B cell (primary cell): ENCODE results near the gene TICAM1. TPM values are rescaled to one million over a fixed set of nuclear protein-coding genes. Genes with fewer than 3 reads are reported as not detected.

ENCODE experiments used
- ATAC-seq: fragments of 200-7000 bp; cut with Tn5 transposase; one replicate; pipeline ENCODE4 v1.10.0; 2021; ENCODE audit warnings: low read depth, mild to moderate bottlenecking, moderate number of reproducible peaks, moderate library complexity
- CTCF ChIA-PET: fragments of 350-600 bp; sonication (Branson Sonifier 250); formaldehyde crosslinking; loops from one replicate; lab custom pipeline; 2021; ENCODE audit warnings: antibody characterized with exemption, inconsistent platforms; lab: Charles Lee
- POLR2A ChIA-PET: fragments of 350-600 bp; sonication (Branson Sonifier 250); formaldehyde crosslinking; loops from one replicate; lab custom pipeline; 2021; ENCODE audit warnings: antibody characterized with exemption; lab: Charles Lee
- DNase-seq: peaks from one replicate; pipeline ENCODE4 v3.0.0; 2013
- H2AFZ ChIP-seq: 2 replicates; pipeline ENCODE4 v1.6.1; 2012; ENCODE audit warnings: mild to moderate bottlenecking, low read depth, low read length; ENCODE audit not compliant: insufficient read depth, poor library complexity, severe bottlenecking
- H3K27ac ChIP-seq, 2 donors: 1 replicate in 1 of 2; 2 replicates in 1 of 2; pipeline ENCODE4 v1.5.1; 2012 to 2013; ENCODE audit warnings: low read length in 2 of 2, mild to moderate bottlenecking in 2 of 2, moderate library complexity in 1 of 2
- H3K27me3 ChIP-seq, 4 experiments: fragments of 200-600 bp in 1 of 4; sonication (generic) in 1 of 4; replicated peaks in 1 of 4; 1 replicate in 2 of 4; 2 replicates in 2 of 4; pipeline versions ENCODE4 v1.6.1 to v1.7.0; 2013 to 2016; ENCODE audit warnings: low read length in 3 of 4, mild to moderate bottlenecking in 2 of 4, mixed read lengths in 1 of 4, moderate library complexity in 1 of 4; ENCODE audit not compliant: insufficient read depth in 4 of 4, control insufficient read depth in 3 of 4; ENCODE audit errors: control extremely low read depth in 1 of 4
- H3K36me3 ChIP-seq, 2 experiments: replicated peaks in 1 of 2; 1 replicate in 1 of 2; 2 replicates in 1 of 2; pipeline versions ENCODE4 v1.6.1 to v1.7.1; 2013; ENCODE audit warnings: low read length in 1 of 2; ENCODE audit not compliant: insufficient read depth in 2 of 2, control insufficient read depth in 1 of 2; ENCODE audit errors: control extremely low read depth in 1 of 2, extremely low read depth in 1 of 2
- H3K4me1 ChIP-seq, 2 donors: fragments of 200-600 bp in 1 of 2; sonication (generic) in 1 of 2; 1 replicate in 1 of 2; 2 replicates in 1 of 2; pipeline versions ENCODE4 v1.5.1 to v1.6.1; 2013 to 2017; ENCODE audit warnings: low read length in 2 of 2; ENCODE audit not compliant: control insufficient read depth in 2 of 2, insufficient read depth in 2 of 2
- H3K4me2 ChIP-seq: replicated peaks from 2 replicates; pipeline ENCODE3; 2012; ENCODE audit warnings: mild to moderate bottlenecking, low read depth, low read length; ENCODE audit not compliant: poor library complexity, severe bottlenecking
- H3K4me3 ChIP-seq, 5 experiments: fragments of 200-600 bp in 1 of 5; sonication (generic) in 1 of 5; 1 replicate in 3 of 5; 2 replicates in 2 of 5; pipeline versions ENCODE4 v1.5.1 to v1.7.0; 2011 to 2016; ENCODE audit warnings: low read length in 4 of 5, mild to moderate bottlenecking in 4 of 5, low read depth in 2 of 5, control low read depth in 1 of 5, moderate library complexity in 1 of 5; ENCODE audit not compliant: insufficient read depth in 1 of 5; ENCODE audit errors: control extremely low read depth in 1 of 5, extremely low read depth in 1 of 5
- H3K79me2 ChIP-seq: fragments of 200-600 bp; sonication (generic); one replicate; pipeline ENCODE4 v1.6.0; 2016; ENCODE audit warnings: low read length; ENCODE audit not compliant: control insufficient read depth, insufficient read depth
- H3K9ac ChIP-seq: fragments of 200-600 bp; sonication (generic); 2 replicates; pipeline ENCODE4 v1.6.1; 2017; ENCODE audit warnings: mild to moderate bottlenecking, low read length, moderate library complexity
- H3K9me3 ChIP-seq, 3 donors: one replicate each; pipeline versions ENCODE4 v1.6.1 to v1.7.1; 2013; ENCODE audit warnings: low read length in 2 of 3; ENCODE audit not compliant: control insufficient read depth in 2 of 3, insufficient read depth in 1 of 3; ENCODE audit errors: control extremely low read depth in 1 of 3
- H4K20me1 ChIP-seq: 2 replicates; pipeline ENCODE4 v1.6.0; 2012; ENCODE audit warnings: mild to moderate bottlenecking, low read length; ENCODE audit not compliant: insufficient read depth, control insufficient read depth, poor library complexity, severe bottlenecking
- H3K27ac Mint-ChIP-seq: one replicate; pipeline ENCODE4 v1.8.0; 2021; ENCODE audit warnings: mixed read lengths
- H3K27me3 Mint-ChIP-seq: one replicate; pipeline ENCODE4 v1.8.0; 2021; ENCODE audit warnings: mixed read lengths
- H3K4me1 Mint-ChIP-seq: one replicate; pipeline ENCODE4 v1.8.0; 2021; ENCODE audit warnings: mixed read lengths
- H3K4me3 Mint-ChIP-seq: one replicate; pipeline ENCODE4 v1.8.0; 2021; ENCODE audit warnings: mixed read lengths
- H3K9me3 Mint-ChIP-seq: one replicate; pipeline ENCODE4 v1.8.0; 2022; ENCODE audit warnings: mixed read lengths; ENCODE audit not compliant: insufficient read depth
- EZH2 ChIP-seq: IDR thresholded peaks from 2 replicates; pipeline ENCODE4 v1.6.1; 2012; ENCODE audit warnings: borderline replicate concordance, low read depth, mild to moderate bottlenecking, moderate library complexity, low read length; ENCODE audit not compliant: insufficient read depth, poor library complexity, severe bottlenecking
- WGBS: methylation state at CpG from one replicate; pipeline ENCODE4 v1.1.5; 2013; ENCODE audit warnings: missing lambda C conversion rate; ENCODE audit not compliant: insufficient coverage; 5-methylcytosine and 5-hydroxymethylcytosine counted together
- intact Hi-C: fragments of 100-400 bp; cut with micrococcal nuclease; formaldehyde crosslinking; loops from one replicate; pipeline ENCODE4 v1.10.0; 2022
- polyA plus RNA-seq: library from polyadenylated mRNA; depleted of rRNA; stranded (reverse); fragments of >200 nt; gene quantifications from 2 replicates; pipeline ENCODE4 v1.2.3, GENCODE V29; 2012
- total RNA-seq, 2 donors: library from RNA; stranded (reverse); fragments of 120-200 nt in 1 of 2; gene quantifications; 1 replicate in 1 of 2; 2 replicates in 1 of 2; pipeline versions ENCODE4 v1.2.3 to v1.2.4, GENCODE V29; 2013 to 2022
- TF ChIP-seq, protein P1 (sequence below): fragments of 200-600 bp; IDR thresholded peaks from one replicate; pipeline ENCODE4 v1.8.0; 2022; ENCODE audit warnings: antibody characterized with exemption, mild to moderate bottlenecking

Gene TICAM1
- total and polyA plus RNA-seq, 2 donors (not counting 1 experiment from before 2014, with no cell fraction given): 12.7 to 19.7 TPM

- Histone ChIP-seq H3K4me1 (peaks cover 6 to 28% of the 10 kb centered on the region in 2 donors), H3K27me3 (no peaks in the 10 kb centered on the region), H3K4me2 (peak within 1 kb of the TSS; percentile 89), H3K27ac (peak within 1 kb of the TSS; percentile 56 to 77), H3K9me3 (peaks cover 0 to 9% (median 0%) of the 10 kb centered on the region in 3 donors), H3K4me3 (peak within 1 kb of the TSS; percentile 66 to 87 (median 80)), H2AFZ (peak within 1 kb of the TSS; percentile 77), H3K9ac (peak within 1 kb of the TSS; percentile 82), H3K36me3 (no peaks in the 10 kb centered on the region), H3K79me2 (peaks cover 11% of the 10 kb centered on the region), H4K20me1 (no peaks in the 10 kb centered on the region)
- H3K4me1 Mint-ChIP-seq: peaks cover 22% of the 10 kb centered on the region
- TF ChIP-seq, protein P1, sequence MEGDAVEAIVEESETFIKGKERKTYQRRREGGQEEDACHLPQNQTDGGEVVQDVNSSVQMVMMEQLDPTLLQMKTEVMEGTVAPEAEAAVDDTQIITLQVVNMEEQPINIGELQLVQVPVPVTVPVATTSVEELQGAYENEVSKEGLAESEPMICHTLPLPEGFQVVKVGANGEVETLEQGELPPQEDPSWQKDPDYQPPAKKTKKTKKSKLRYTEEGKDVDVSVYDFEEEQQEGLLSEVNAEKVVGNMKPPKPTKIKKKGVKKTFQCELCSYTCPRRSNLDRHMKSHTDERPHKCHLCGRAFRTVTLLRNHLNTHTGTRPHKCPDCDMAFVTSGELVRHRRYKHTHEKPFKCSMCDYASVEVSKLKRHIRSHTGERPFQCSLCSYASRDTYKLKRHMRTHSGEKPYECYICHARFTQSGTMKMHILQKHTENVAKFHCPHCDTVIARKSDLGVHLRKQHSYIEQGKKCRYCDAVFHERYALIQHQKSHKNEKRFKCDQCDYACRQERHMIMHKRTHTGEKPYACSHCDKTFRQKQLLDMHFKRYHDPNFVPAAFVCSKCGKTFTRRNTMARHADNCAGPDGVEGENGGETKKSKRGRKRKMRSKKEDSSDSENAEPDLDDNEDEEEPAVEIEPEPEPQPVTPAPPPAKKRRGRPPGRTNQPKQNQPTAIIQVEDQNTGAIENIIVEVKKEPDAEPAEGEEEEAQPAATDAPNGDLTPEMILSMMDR: no peak
- TF ChIP-seq EZH2: no peak
- peak within 1 kb of the TSS; percentile 88 for H3K4me3 Mint-ChIP-seq
- WGBS: 5% methylated on average over 41 of the region's 46 CpGs
- ChIA-PET CTCF (interaction anchor here (0.6 to 13.6 kb wide), 16 partner anchors 9 to 265 kb away, joined by 3 to 219 read pairs (median 4); partner anchors contain the start of genes KDM4B and UHRF1), POLR2A (interaction anchor here (0.6 to 1.1 kb wide), 9 partner anchors 10 to 273 kb away, joined by 3 to 6 read pairs (median 3); partner anchors contain the start of genes FEM1A and KDM4B)
- H3K27ac Mint-ChIP-seq: peak within 1 kb of the TSS; percentile 82
- intact Hi-C loops: loop anchor here (2.0 to 5.0 kb wide), 3 partner anchors 55 to 395 kb away; partner anchors contain the start of genes HDGFL2 and KDM4B
- peak; percentile 95 for ATAC-seq
- peaks cover 2% of the 10 kb centered on the region for H3K27me3 Mint-ChIP-seq
- peak; percentile 94 for DNase-seq
- no peaks in the 10 kb centered on the region for H3K9me3 Mint-ChIP-seq
These were observed 36.2 kb upstream of the TICAM1 start, which contains the start of gene PLIN3 for GRCh38 chr19:4867534-4868285. Gene PLIN3, minus strand, starts transcription at chr19:4867667. Its CDS starts 6,273 bp downstream, at chr19:4861394.
